ENCODE measurements around the gene DNAJC5. TPM values are rescaled to one million over a fixed set of nuclear protein-coding genes. Genes with fewer than 3 reads are reported as not detected.

The DNAJC5 gene
- total RNA-seq, 4 donors from 2014 or later, result 41.3 to 137 (median 113) TPM

DNA sequence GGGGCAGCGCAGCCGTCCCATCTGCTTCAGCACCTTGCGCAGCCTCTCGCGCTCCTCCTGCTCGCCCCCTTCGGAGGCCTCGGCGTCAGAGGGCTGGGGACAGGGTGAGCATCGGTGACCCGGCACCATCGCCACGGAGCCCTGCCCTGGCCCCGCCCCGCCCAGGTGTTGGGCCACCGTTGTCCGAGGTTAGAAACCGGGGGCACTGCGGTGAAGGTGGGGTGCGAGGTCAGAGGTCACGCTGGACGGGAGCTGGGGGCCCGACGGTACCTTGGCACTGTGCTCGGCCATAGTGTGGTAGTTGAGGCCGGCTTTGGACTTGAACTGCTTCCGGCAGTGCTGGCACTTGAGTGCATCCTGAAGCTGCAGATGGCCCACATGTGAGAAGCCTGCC, 68.4 kb downstream of the DNAJC5 start:
- peaks cover 0 to 38% (median 0%) of the 10 kb centered on the region in 3 donors for H3K36me3 ChIP-seq
- TF ChIP-seq POLR2A (IDR thresholded peaks at IDR 0.05), result no peak
- TF ChIP-seq, protein P1, sequence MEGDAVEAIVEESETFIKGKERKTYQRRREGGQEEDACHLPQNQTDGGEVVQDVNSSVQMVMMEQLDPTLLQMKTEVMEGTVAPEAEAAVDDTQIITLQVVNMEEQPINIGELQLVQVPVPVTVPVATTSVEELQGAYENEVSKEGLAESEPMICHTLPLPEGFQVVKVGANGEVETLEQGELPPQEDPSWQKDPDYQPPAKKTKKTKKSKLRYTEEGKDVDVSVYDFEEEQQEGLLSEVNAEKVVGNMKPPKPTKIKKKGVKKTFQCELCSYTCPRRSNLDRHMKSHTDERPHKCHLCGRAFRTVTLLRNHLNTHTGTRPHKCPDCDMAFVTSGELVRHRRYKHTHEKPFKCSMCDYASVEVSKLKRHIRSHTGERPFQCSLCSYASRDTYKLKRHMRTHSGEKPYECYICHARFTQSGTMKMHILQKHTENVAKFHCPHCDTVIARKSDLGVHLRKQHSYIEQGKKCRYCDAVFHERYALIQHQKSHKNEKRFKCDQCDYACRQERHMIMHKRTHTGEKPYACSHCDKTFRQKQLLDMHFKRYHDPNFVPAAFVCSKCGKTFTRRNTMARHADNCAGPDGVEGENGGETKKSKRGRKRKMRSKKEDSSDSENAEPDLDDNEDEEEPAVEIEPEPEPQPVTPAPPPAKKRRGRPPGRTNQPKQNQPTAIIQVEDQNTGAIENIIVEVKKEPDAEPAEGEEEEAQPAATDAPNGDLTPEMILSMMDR (IDR thresholded peaks at IDR 0.05), result no peak
- H3K9me3 ChIP-seq, result peaks cover 0 to 6% (median 0%) of the 10 kb centered on the region in 4 donors
- no peak for DNase-seq
- peaks cover 0 to 6% (median 0%) of the 10 kb centered on the region in 4 donors for H3K4me1 ChIP-seq
- no peak overlapping the region for H3K27ac ChIP-seq
- no peaks in the 10 kb centered on the region for H3K27me3 ChIP-seq
- H3K4me3 ChIP-seq, result no peak overlapping the region

DNA sequence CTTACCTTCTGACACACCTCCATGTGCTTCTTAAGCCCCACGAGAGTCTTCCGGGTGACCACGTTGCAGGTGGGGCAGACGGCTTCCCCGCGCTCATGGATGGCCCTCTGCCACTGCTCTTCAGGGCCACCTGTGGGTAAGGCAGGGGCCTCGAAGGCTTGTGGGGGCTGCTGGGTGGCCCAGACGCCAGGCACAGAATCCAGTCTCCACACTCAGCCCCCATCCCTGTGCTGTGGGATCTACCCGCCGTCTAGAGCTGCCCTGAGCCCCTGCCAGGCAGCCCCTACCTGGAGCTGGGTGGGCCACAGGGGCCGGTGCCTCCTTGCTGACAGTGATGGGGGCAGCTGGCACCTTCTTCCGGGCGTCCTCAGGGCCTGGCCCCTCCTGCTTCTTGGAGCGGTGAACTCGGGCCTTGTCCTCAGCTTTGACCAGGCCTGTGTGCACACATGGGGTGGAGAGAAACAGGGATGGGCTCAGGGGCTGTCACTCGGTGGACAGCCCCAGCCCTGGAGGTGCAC, 68.9 kb downstream of the DNAJC5 start:
- Histone ChIP-seq H3K9me3 (peaks cover 0 to 6% (median 0%) of the 10 kb centered on the region in 4 donors), H3K4me1 (peaks cover 0 to 8% (median 3%) of the 10 kb centered on the region in 4 donors)

DNA sequence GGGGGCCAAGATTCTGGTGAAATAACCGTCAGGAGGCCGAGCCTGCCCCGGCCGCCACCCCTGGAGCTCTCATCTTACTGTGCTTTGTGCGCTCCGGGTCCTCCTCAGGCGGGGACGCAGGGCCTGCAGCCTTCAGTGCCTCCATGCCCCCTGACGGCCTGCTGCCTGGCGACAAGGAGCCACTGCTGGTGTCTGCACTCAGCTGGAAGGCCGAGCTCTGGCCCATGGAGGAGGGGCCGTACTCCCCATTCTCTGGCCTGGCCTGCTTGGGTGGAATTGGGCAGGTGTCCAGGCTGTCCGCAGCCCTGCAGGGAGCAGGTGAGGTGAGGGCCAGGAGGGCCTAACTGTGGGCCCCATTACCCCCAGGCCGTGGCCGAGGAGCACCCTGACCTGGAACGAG, 69.5 kb downstream of the DNAJC5 start:
- Histone ChIP-seq H3K27me3 (no peaks in the 10 kb centered on the region), H3K9me3 (peaks cover 0 to 6% (median 0%) of the 10 kb centered on the region in 4 donors), H3K4me1 (peaks cover 0 to 11% (median 8%) of the 10 kb centered on the region in 4 donors), H3K27ac (no peak overlapping the region), H3K36me3 (peaks cover 0 to 38% (median 0%) of the 10 kb centered on the region in 3 donors), H3K4me3 (no peak overlapping the region)
- no peak for DNase-seq
- no peak for TF ChIP-seq POLR2A (IDR thresholded peaks at IDR 0.05)
- TF ChIP-seq, protein P1 (IDR thresholded peaks at IDR 0.05), result no peak

More for the DNA sequence above, 68.9 kb downstream of the DNAJC5 start:
- TF ChIP-seq, protein P1 (IDR thresholded peaks at IDR 0.05), result no peak
- no peak for TF ChIP-seq POLR2A (IDR thresholded peaks at IDR 0.05)
- no peak overlapping the region for H3K27ac ChIP-seq
- peaks cover 0 to 38% (median 0%) of the 10 kb centered on the region in 3 donors for H3K36me3 ChIP-seq
- H3K4me3 ChIP-seq, result no peak overlapping the region
- H3K27me3 ChIP-seq, result no peaks in the 10 kb centered on the region
- no peak for DNase-seq

DNA sequence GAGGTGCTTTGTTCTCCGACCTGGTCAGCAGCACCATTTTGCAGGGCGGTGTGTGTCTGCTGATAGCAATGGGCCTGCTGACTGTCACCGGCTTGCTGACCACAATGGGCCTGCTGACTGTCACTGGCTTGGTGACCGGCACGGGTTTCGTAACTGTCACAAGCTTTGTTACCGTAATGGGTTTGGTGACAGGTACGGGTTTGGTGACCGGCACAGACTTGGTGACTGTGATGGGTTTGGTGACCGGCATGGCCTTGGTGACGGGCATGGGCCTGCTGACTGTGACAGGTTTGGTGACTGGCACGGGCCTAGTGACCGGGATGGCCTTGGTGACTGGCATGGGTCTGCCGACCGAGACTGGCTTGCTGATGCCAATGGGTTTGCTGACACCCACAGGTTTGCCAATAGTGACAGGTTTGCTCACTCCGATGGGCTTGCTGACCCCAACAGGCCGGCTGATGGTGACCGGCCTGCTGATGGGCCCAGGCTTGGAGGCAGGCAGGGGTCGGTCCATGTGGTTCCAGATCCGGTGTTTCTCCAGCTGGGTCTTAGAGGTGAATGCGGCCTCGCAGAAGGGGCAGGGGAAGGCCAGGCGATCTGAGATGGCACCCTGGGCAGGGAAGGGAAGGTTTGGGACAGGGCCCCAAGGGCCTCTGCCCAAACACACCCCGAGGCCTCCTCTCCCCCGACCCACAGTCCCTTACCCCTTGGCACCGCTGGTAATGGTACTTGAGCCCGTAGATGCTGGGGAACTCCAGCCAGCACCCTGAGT, 71.4 kb downstream of the DNAJC5 start:
- DNase-seq, result peak in 1 of 3 donors; percentile 42
- Histone ChIP-seq H3K27ac (no peak overlapping the region), H3K9me3 (peaks cover 0 to 6% (median 0%) of the 10 kb centered on the region in 4 donors), H3K36me3 (peaks cover 0 to 36% (median 0%) of the 10 kb centered on the region in 3 donors), H3K4me3 (no peak overlapping the region), H3K4me1 (peaks cover 0 to 19% (median 10%) of the 10 kb centered on the region in 4 donors), H3K27me3 (no peaks in the 10 kb centered on the region)
- no peak for TF ChIP-seq POLR2A (IDR thresholded peaks at IDR 0.05)
- TF ChIP-seq, protein P1 (IDR thresholded peaks at IDR 0.05), result no peak

DNA sequence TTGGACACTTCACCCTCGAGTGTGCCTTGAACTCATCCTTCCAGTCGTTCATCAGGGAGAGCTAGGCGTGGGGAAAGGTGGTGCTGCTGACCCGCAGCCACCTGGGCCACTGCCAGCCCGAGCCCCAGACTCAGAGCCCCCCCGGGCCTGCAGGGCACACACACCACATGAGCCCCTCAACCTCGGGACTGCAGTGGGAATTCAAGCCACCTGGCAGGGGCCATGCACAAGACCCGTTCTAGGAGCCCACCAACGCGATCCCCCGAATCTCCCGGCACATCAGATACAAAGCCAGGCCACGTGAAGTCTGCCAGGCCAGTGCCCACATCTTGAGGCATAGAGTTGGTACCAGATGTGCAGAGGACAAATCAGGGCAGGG, 72.0 kb downstream of the DNAJC5 start:
- H3K36me3 ChIP-seq, result peaks cover 0 to 31% (median 0%) of the 10 kb centered on the region in 3 donors
- no peak overlapping the region for H3K27ac ChIP-seq
- H3K27me3 ChIP-seq, result no peaks in the 10 kb centered on the region
- TF ChIP-seq, protein P1 (IDR thresholded peaks at IDR 0.05), result no peak
- TF ChIP-seq POLR2A (IDR thresholded peaks at IDR 0.05), result no peak
- peak in 1 of 3 donors; percentile 44 for DNase-seq
- H3K9me3 ChIP-seq, result peaks cover 0 to 6% (median 0%) of the 10 kb centered on the region in 4 donors
- no peak overlapping the region for H3K4me3 ChIP-seq
- peaks cover 0 to 19% (median 10%) of the 10 kb centered on the region in 4 donors for H3K4me1 ChIP-seq
